HL-60/S4 treated with phorbol 12-myristate 13-acetate at 8.2 ng/mL for 4 days and 3 days (cell line): Measurements from ENCODE around the gene PTPRM.

Experiments used
- in situ Hi-C: fragments of 300-500 bp; cut with MboI; formaldehyde crosslinking; loops from 2 replicates; pipeline ENCODE4 v1.15.0; 2022; ENCODE audit warnings: low sequenced_read_pairs

The PTPRM gene

GRCh38 chr18:7787339-7787738 lies 220.2 kb downstream of the PTPRM start:
- in situ Hi-C loops, result no loop called here

- in situ Hi-C loops, result no loop called here
These were observed 222.9 kb downstream of the PTPRM start for GRCh38 chr18:7789856-7790552.

- in situ Hi-C loops, result no loop called here
These were observed 226.0 kb downstream of the PTPRM start for GRCh38 chr18:7793100-7793499.

- in situ Hi-C loops, result no loop called here
These were observed 236.9 kb downstream of the PTPRM start for GRCh38 chr18:7803956-7804469.

GRCh38 chr18:7805096-7805495 lies 238.0 kb downstream of the PTPRM start:
- in situ Hi-C loops, result no loop called here

- in situ Hi-C loops, result no loop called here
These were observed 238.8 kb downstream of the PTPRM start for GRCh38 chr18:7805880-7806279.

- in situ Hi-C loops, result no loop called here
These were observed 240.9 kb downstream of the PTPRM start for GRCh38 chr18:7807936-7808453.

- in situ Hi-C loops, result no loop called here
These were observed 241.9 kb downstream of the PTPRM start for GRCh38 chr18:7808992-7809391.

GRCh38 chr18:7809455-7809854 lies 242.3 kb downstream of the PTPRM start:
- in situ Hi-C loops, result no loop called here

GRCh38 chr18:7809978-7810377 lies 242.9 kb downstream of the PTPRM start:
- in situ Hi-C loops, result no loop called here

- in situ Hi-C loops, result no loop called here
These were observed 245.4 kb downstream of the PTPRM start for GRCh38 chr18:7812431-7813063.

- in situ Hi-C loops, result no loop called here
These were observed 246.0 kb downstream of the PTPRM start for GRCh38 chr18:7813131-7813530.

GRCh38 chr18:7814754-7815315 lies 247.7 kb downstream of the PTPRM start:
- in situ Hi-C loops, result no loop called here

- in situ Hi-C loops, result no loop called here
These were observed 248.7 kb downstream of the PTPRM start for GRCh38 chr18:7815787-7816186.

- in situ Hi-C loops, result no loop called here
These were observed 250.6 kb downstream of the PTPRM start for GRCh38 chr18:7817575-7818230.

- in situ Hi-C loops, result no loop called here
These were observed 254.7 kb downstream of the PTPRM start for GRCh38 chr18:7821784-7822183.

- in situ Hi-C loops, result no loop called here
These were observed 255.6 kb downstream of the PTPRM start for GRCh38 chr18:7822435-7823331.

- in situ Hi-C loops, result no loop called here
These were observed 257.9 kb downstream of the PTPRM start for GRCh38 chr18:7824970-7825369.

GRCh38 chr18:7830468-7830867 lies 263.4 kb downstream of the PTPRM start:
- in situ Hi-C loops, result no loop called here

- in situ Hi-C loops, result no loop called here
These were observed 272.4 kb downstream of the PTPRM start for GRCh38 chr18:7839548-7839947.
